ENCODE measurements around the gene SLC52A3. TPM values are rescaled to one million over a fixed set of nuclear protein-coding genes. Genes with fewer than 3 reads are reported as not detected.

SLC52A3 gene
- total and polyA plus RNA-seq, 9 of the 15 experiments (the other 6 are each of a cell fraction or from before 2014, with no cell fraction given) = 0.06 to 0.60 (median 0.11) TPM

- TF ChIP-seq REST (IDR thresholded peaks at IDR 0.05; ENCODE audit: borderline replicate concordance) (peak; percentile 19; the same call in 1 of the 2 replicates), REST (CRISPR knock-in tag; IDR thresholded peaks at IDR 0.05; ENCODE audit: low read depth) (no peak), RAD21 (CRISPR knock-in tag; conservative IDR thresholded peaks at IDR 0.05 in 1 of 2, IDR thresholded peaks at IDR 0.05 in 1 of 2) (peak; percentile 42 to 68; a peak in 3 of 4 replicates), LCOR (CRISPR knock-in tag; IDR thresholded peaks at IDR 0.05) (no peak), MAX (CRISPR knock-in tag; IDR thresholded peaks at IDR 0.05) (peak; percentile 31; the same call in 1 of the 2 replicates), PRDM10 (IDR thresholded peaks at IDR 0.05; ENCODE audit: partially characterized antibody) (peak; percentile 57), CTCF (IDR thresholded peaks at IDR 0.05 in 2 of 3, conservative IDR thresholded peaks at IDR 0.05 in 1 of 3; ENCODE audit: insufficient read depth in 2 of 3, low read depth in 1 of 3, low read length in 3 of 3) (peak; percentile 71 to 76 (median 74)), STAG1 (CRISPR knock-in tag; IDR thresholded peaks at IDR 0.05; ENCODE audit: borderline replicate concordance) (peak; percentile 74; the same call in 1 of the 2 replicates), FOXA3 (CRISPR knock-in tag; conservative IDR thresholded peaks at IDR 0.05 in 1 of 2, IDR thresholded peaks at IDR 0.05 in 1 of 2) (0 out of 4 replicates have a peak, but pooled peaks of 1 of the 2 experiments have one; percentile 48), BMI1 (IDR thresholded peaks at IDR 0.05; ENCODE audit: low read length) (no peak)
Measured at GRCh38 chr20:768426-768978, at the start of gene SLC52A3 (continued).

Data from K562 (cell line).